AML-193 (cell line): Measurements from ENCODE around the gene KIFC3.
"Not testable (repeated sequence)": the region's sequence is repeated elsewhere in the genome, so short reads cannot be mapped to it uniquely, and the experiment has no call there.

ENCODE experiments used
- DNase-seq, 2 experiments: peaks; one replicate each; lab custom pipeline; 2025; lab: John Stamatoyannopoulos, UW

Gene KIFC3

GRCh38 chr16:57786632-57787518, 15.4 kb downstream of the KIFC3 start:
- DNase-seq = no peak

GRCh38 chr16:57785924-57786323, 16.4 kb downstream of the KIFC3 start:
- no peak for DNase-seq

GRCh38 chr16:57785385-57785784, 16.9 kb downstream of the KIFC3 start:
- DNase-seq = no peak

GRCh38 chr16:57784334-57784733, 18.0 kb downstream of the KIFC3 start:
- no peak for DNase-seq

GRCh38 chr16:57783883-57784282, 18.4 kb downstream of the KIFC3 start:
- no peak for DNase-seq

GRCh38 chr16:57783116-57783515, 19.2 kb downstream of the KIFC3 start:
- DNase-seq = no peak

- DNase-seq = not testable (repeated sequence)
Observed at GRCh38 chr16:57782607-57783055, 19.7 kb downstream of the KIFC3 start.

- no peak for DNase-seq
Observed at GRCh38 chr16:57781741-57782606, 20.3 kb downstream of the KIFC3 start.

- DNase-seq = no peak
Observed at GRCh38 chr16:57781349-57781740, 20.9 kb downstream of the KIFC3 start.

- not testable (repeated sequence) for DNase-seq
Observed at GRCh38 chr16:57779836-57780235, 22.5 kb downstream of the KIFC3 start.

- no peak for DNase-seq
Observed at GRCh38 chr16:57778658-57779057, 23.6 kb downstream of the KIFC3 start.

GRCh38 chr16:57775661-57776469, 26.4 kb downstream of the KIFC3 start:
- DNase-seq = no peak

- DNase-seq = no peak
Observed at GRCh38 chr16:57774705-57775285, 27.5 kb downstream of the KIFC3 start.

- no peak for DNase-seq
Observed at GRCh38 chr16:57773655-57774295, 28.5 kb downstream of the KIFC3 start.

- DNase-seq = no peak
Observed at GRCh38 chr16:57773019-57773418, 29.3 kb downstream of the KIFC3 start.

GRCh38 chr16:57771141-57771785, 31.0 kb downstream of the KIFC3 start:
- no peak for DNase-seq

GRCh38 chr16:57770361-57770760, 31.9 kb downstream of the KIFC3 start:
- no peak for DNase-seq

- DNase-seq = no peak
Observed at GRCh38 chr16:57769541-57770145, 32.6 kb downstream of the KIFC3 start.

- no peak for DNase-seq
Observed at GRCh38 chr16:57766714-57767348, 35.5 kb downstream of the KIFC3 start.
